Stimulated activated CD8-positive, alpha-beta memory T cell treated with anti-CD3 and anti-CD28 coated beads, Interleukin-2, amount 100 ng/mL, for 48 hours (primary cell): ENCODE results near the gene GBX1.

Experiments
- DNase-seq, 2 donors: peaks; one replicate each; pipeline ENCODE4 v3.0.0-alpha.2; 2020; ENCODE audit warnings: low read depth in 2 of 2

GBX1 gene

DNA sequence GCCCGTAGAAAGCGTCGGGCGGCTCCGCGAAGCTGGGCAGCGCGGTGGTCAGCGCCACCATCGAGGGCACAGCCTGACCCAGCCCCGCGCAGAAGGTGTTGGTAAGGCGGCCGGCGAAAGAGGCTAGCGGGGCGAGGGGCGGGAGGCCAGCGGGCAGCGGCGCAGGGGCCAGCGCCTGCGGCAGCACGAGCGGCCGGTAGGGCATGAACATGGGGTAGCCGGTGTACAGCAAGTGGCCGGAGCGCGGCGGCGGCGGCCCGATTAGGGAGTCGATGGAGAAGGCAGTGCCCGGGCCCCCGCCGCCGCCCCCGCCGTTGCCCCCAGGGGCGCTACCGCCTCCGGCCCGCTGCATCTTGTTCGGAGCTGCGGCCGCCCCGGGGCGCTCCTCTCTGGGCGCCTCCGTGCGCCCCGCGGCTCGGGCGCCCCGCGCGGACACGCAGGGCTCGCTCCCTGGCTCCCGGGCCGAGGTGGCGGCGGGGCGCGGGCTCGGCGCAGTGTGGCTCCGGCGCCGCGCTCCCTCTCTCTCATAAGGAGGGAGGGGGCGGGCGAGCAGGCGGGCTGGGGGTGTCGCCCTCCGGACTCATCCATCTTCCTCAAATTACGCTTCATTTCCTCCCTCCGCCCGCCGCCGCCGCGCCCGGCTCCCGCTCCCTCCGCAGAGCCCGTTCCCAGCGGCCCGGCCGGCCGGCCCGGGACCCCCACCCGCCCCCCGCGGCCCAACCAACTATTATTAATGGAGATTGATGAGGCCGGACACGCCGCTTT is at the start of gene GBX1:
TSS of gene GBX1 (minus strand) at position 498 of the 765 bp plus-strand sequence. CDS start at position 352, 146 bp downstream.
- no peak for DNase-seq

DNA sequence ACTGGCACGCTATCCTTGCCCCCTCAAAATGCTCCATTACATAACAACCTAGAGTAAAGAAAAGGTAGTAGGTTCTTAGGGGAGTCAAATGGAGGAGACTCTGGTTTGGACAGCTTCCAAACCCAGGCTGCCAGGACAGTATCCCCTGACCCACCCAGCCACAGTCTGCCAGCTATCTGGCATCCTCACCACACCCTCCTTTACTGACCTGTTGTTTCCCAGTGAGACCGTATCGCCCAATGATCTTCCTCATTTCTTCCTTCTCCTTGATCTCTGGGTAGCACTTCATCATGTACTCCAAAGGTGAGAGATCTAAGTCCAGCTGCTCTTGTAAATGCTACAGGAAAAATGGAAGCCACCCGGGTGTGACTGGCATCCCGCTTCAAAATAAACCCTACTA is 47.9 kb upstream of the GBX1 start:
- DNase-seq: no peak

DNA sequence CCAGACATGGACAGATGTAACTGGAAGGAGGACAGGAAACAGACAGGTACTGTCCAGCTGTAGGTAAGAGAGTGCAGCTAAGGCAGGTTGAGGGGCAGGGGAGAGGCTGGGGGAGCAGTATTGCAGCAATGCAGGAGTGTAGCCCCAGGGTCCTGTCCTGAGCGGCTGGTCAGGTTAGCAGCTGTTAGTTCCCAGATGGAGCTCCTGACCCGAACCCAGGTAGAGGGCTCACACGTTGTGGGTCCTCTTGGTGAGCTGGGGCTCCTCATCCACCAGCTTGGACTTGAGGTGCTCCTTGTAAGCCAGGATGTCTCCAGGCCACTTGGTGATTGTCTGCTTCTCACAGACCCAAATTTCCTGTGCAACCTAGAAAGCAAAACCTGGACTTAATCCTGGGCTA is 46.3 kb upstream of the GBX1 start:
- DNase-seq: no peak

DNA sequence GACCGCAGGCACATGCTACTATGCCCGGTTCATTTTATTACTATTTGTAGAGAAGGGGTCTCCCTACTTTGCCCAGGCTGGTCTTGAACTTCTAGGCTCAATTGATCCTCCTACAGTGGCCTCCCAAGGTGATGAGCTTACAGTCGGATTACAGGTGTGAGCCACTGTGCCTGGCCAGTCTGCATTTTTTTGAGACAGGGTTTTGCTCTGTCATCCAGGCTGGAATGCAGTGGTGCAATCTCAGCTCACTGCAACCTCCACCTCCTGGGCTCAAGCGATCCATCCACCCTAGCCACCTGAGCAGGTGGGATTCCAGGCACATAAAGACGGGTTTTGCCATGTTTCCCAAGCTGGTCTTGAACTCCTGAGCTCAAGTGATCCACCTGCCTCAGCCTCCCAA is 45.1 kb upstream of the GBX1 start:
- DNase-seq: no peak

DNA sequence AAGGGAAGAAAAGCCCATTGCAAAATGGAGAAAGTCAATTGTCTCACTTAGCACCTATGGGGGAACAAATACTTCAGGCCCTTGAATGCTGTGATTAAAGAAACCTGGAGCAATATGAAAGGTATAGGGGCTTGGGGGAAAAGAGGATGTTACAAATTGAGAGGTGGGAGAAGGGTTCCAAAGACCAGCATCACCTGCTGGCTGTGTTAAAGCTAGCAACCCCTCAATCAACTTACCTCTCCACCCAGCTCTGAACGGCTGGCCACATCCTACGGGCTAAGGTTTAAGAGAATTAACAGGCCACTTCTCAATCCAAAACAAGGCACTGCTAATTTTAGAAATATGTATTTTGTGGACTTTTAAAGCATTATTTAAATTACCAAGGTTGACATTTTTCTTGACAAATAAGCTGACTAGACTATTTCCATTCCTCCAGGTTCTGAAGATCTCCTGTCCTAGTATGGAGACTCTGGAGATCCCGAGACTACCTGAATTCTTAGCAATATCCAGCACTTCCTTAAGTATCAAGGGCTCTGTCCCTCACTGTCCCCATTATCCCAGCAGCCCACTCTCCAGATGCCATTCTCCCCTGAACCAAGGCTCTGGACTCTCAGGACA is 43.8 kb upstream of the GBX1 start:
- no peak for DNase-seq

DNA sequence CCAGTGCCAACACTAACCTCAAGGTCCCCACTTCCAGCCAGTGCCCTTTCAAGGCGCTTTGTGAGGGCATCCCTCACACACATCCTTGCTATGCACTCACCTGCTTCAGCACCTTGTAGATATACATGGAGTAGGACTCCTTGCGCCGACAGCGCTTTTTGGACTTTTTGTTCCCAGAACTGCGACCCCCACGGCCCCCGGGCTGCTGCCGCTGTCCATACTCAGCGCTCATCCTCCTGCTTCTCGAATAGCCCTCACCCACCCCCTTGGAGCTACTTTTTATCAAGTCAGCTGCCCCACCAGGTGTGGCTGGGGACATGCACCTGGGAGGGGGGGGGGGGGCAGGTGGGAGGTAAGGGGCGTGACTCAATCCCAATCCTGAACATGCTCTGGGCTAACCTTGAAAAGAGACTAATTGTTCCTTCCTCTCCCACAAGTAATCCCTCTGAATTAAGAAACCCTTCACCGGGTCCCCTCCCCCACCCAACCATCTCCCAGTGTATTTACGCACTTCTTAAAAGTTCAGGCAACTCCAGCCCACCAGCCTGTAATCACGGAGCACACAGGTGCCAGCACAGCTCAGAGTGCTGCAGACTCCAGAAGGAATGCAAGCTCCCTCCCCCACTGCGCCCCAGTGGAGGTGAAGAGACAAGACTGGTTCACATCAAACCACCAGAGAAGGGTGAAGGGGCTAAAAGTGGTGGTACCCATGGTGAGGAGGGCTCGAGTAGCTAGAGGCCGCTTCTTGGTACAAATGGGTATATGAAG is 42.8 kb upstream of the GBX1 start, which contains the start of gene H2BK1:
TSS of gene H2BK1 (minus strand) at position 402 of the 768 bp plus-strand sequence. CDS start at position 232, 170 bp downstream.
- no peak for DNase-seq

DNA sequence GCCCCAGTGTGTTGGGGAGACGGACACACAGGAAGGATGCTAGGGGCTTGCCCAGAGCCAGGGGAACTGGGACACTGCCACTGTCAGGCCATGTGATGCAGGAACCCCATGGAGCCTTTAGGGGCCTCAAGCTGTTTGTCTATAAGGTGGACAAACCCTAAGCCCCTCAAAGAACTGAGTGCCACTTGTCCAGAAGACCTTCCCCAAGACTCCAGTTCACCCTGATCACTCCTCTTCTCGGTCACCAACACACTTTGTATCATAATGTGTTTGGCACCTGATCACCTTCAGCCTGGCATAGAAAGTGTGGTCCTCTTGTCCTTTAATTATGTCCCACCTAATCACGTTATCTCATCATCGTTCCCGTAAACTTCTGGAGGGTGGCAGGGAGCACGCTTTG is 42.1 kb upstream of the GBX1 start:
- no peak for DNase-seq

DNA sequence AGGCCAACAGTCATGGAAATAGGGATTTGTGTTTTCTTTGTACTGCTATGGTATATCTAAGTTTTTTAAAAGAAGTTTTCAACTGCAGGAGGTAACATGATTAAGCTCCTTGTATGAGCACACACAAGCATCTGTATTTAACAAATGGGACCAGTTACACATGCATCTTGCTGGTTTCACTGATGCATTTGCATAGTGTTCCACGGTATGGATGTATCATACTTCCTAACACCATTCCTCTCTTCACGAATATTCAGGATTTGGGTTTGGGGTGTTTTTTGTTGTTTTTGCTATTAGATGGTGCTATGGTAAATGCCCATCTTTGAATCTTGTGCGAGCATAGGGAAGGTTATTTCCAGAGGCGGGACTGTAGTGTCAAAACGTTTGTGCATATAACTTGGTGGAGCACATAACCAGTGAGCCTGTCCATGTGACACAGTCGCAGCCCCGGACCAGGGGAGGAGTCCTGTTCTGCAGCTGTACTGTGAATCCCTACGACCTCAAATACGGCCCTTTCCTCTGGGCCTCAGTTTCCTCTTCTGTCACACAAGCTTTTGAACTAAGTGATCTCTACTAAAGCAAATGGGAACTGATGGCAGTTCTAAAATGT is 40.9 kb upstream of the GBX1 start:
- DNase-seq: no peak

DNA sequence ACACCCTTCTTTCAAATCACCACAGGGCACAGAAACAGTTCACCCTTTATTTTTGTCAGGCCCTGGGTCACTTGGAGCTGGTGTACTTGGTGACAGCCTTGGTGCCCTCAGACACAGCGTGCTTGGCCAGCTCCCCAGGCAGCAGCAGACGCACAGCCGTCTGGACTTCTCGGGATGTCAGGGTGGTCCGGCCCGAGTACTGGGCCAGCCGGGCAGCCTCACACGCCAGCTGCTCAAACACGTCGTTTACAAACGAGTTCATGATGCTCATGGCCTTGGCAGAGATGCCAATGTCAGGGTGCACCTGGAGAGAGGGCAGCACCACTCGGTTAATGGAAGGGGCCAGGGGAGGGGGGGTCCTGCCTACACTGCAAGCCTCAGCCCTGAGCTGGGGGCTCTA is 40.3 kb upstream of the GBX1 start:
- no peak for DNase-seq

DNA sequence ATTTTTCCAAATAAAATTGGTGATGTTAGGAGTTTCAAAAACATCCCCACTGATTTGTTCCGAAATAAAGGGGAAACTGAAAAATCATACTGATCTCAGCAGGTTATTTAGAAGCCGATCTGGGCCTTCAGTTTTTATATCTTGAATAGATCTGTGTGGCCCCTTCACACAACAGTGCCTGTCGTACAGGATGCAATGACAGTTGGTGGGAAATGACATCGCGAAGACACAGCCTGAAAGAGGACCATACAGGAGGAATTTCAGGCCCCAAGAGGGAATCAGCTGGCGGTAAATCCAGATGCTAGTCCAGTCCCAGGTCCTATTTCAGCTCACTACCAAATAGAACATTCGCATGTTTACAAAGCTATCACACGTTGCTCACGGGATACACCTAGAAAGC is 39.8 kb upstream of the GBX1 start:
- no peak for DNase-seq

DNA sequence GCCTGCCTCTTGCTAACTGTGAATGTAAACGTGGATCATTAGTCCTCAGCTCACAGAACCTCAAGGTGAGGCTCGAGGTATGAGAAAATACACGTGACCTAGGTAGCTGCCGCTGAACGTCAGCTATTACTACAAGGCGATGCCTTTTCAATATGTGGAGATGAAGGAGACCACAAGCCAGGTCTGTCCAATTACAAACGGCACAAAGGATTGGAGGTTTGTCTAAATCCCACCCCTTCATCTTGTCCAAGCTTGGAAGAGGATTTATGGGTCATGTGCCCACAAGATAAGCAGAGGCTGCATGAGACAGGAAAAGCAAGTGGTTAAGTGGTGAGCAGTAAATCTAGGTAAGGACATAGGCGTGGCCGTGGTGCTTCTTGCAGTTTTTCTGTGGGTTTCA is 39.4 kb upstream of the GBX1 start:
- no peak for DNase-seq

DNA sequence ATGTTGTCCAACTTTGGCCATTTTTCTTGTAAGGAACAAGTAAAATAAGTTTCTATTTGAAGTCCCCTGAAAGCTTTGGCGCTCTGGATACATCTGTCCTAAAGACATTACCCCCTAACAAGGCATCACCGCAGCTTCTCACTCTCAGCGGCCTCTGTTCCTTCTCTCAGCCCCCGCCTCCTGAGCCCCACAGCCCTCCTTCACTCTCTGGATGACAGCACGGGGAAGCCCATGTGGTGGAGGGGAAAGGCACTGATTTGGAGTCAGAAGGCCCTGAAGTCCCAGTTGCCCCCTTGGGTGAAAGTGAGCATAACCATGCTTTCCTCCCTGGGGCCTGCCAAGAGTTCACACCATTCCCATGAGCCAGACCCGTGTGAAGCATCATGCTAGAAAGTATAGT is 38.2 kb upstream of the GBX1 start:
- no peak for DNase-seq

DNA sequence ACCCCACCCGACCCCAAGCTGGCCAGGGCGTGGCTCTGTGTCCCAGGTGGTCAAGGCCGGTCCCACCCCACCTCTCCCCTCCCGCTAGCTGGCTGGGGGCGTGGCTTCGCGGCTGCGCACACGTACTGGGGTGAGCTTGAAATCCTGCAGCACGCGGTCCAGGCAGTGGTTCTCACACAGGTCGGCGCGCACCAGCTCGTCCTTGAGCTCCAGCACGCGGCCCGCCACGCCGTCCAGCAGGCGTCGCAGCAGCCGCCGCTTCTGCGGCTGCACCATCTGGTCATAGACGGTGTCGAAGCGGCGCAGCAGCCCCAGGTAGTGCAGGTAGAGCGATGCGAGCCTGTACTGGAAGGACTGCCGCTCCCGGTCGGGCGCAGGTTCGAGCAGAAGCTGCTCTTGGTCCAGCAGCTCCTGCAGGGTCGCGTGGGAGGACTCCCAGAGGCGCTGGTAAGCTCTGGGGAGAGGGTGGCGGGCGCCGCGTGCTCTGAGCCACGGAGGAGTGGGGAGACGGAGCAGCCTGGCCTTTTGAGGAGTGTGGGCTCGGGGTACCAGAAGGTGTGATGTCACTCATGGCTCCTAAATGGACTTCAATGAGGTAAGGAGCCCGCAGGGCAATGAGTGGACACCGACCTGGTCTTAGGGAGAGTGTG is 37.0 kb upstream of the GBX1 start:
- DNase-seq: no peak

DNA sequence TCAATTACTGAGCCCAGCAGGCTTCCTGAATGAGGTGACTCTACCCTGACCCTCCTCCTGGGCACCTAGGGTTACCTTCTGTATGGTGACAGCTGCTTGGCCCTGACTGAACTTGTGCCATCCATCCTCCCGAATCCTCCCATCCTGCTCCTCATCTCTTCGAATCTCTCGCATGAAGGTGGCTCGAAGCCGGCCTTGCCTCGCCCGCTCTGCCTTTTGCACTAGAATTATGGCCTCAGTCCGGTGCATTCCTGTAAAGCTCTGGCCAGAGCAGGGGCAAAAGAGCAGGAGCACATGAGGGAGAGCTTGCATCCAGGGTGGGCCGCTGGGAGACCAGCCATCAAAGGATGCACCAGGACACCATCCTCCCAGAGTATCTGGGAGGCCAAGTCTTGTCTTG is 35.3 kb upstream of the GBX1 start:
- no peak for DNase-seq

DNA sequence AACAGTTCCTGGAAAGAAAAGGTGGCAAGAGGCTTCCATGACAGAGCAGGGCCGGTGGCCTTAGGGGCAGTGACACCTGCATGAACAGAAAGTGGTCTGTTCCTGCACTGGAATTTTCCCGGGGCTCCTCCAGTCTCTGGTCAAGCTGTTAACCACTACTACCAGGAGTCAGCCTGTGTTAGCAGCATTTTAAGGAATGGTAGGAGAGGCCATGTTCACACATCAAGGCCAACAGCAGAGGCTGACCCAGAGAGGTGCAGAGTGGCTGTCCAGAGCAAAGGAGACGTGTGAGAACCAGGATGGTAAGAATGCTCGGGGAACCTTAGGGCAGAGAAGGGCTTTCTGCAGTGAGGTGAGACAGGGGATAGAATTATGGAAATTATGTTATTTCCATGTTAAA is 34.3 kb upstream of the GBX1 start:
- no peak for DNase-seq

DNA sequence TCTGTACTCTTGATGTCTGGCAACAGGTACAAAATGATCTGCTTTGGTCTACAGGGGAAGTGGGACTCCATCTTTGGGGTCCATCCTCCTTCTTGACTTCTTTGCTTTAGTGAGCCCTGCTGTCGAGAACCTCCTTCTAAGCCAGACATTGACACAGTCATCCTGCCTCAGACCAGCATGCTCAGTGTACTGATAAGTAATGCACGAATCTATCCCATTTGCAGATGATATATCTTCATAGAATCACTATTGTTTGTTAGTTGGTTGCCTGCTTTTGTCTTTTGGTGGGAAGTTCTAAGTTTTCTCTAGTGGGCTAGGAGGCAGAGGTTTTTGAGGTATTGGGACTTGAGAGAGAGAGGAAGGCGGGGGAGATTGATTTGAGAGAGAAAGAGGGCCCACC is 33.9 kb upstream of the GBX1 start:
- no peak for DNase-seq

DNA sequence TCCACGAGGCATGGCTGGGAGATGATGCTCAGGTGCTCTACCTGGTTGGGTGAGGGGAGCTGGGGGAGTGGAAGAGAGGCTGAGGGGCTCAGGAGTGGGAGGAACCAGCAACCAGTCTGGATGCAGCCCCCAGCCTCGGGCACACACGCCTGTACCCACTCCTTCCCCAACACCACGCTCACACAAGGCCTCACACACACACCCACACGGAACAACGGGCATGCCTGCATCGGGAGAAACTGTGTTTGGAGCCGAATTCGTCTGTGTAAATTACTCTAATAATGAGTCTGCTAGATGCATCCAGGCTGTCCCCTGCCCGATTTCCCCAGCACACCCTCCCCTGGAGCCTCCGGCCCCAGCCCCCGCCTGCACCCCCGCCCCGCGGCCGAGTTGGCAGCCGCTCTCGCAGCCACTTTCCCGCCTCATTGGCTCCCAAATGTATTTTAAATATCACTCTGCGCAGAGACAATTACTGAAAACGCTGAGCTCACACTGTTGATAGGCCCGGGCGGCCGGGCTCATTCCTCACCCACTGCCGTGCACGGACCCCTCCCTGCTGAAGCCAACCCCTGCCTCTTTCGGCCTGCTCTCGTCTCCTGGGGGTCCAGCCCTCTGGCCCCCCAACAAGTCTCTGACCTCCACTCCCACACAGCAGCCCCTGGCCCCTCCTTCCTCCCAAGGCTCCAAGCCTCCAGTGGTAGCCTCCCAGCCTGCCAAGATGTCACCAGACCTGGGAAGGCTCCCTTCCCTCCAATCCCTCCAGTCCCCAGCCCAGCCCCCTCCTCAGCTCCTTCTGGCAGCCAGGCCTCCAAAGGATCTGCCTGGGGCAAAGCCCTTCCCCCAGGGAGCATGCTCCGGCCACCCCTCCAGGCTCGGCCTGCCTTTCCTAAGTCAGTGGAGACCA is 31.7 kb upstream of the GBX1 start:
- DNase-seq: no peak

DNA sequence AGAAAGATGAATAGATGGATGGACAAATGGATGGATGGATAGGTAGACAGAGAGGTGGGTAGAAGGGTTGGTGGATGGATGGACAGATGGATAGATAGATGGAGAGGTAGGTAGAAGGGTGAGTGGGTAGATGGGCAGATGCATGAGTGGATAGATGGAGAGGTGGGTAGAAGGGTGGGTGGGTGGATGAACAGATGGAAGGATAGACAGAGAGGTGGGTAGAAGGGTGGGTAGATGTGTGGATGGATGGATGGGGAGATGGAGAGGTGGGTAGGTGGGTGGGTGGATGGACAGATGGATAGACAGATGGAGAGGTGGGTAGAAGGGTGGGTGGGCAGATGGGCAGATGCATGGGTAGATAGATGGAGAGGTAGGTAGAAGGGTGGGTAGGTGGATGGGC is 30.4 kb upstream of the GBX1 start:
- DNase-seq: no peak

DNA sequence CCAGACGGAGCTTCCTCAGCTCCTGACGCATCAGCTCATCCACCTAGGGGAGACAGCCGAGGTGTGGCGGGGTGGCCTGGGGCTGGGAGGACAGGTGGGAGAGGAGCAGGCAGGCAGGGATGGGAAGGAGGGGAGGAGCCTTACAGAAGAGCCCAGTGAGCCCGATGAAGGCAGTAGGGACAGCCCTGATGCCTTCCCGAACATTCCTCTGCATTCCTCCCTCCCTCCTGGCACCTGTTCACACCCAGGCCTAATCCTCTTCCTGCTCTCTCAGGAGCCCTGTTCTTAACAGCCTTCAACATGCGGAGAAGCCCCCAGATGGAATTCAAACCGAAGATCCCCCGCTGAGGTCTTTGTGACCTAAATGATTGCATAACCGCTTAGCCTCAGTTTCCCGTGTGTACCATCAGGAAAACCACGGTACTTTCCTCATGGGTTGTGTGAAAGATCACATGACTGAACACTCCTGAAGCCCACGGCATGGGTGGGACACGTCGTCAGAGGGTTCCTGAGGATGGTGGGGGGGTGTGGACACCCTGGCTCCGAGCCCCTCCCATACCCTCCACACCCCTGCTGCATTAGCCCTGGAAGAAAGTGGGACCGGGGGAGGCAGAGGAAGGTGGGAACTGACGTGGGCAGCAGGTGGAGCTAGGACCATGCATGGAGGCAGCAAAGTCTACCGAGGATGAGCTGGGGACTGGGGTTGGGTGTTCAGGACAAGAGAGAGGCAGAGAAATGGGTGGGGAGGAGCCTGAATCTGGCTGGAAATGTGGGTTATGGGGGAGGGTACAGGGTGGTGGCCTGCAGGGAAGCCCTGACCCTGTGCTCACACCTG is 28.3 kb upstream of the GBX1 start:
- DNase-seq: no peak

DNA sequence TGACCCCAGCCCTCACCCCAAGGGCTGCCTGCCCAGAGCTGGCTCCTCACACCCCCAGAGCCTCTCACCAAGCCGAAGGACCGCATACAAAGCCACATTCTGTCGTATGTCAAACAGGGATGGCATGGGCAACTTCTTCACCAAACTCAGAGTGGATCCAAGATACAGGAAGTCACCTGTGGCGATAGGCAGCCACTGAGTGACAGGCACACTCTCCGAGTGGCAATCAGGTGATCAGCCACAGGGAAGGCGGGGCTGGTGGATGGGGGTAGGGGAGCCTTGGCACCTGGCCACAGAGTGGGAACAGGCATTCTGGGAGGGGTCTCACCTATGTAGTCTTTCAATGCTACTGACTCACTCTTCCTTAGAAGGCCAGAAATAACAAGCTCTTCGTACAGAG is 26.7 kb upstream of the GBX1 start:
- DNase-seq: no peak
